ENCODE data around the gene C5AR2.

C5AR2 gene

GRCh38 chr19:47316513-47316912, 15.5 kb upstream of the C5AR2 start:
- H3K79me2 ChIP-seq (ENCODE audit: control insufficient read depth, low read length): no peaks in the 10 kb centered on the region
- no peaks in the 10 kb centered on the region for H3F3A ChIP-seq (ENCODE audit: control insufficient read depth, insufficient read depth)
- no peaks in the 10 kb centered on the region for H4K20me1 ChIP-seq (ENCODE audit: control insufficient read depth, insufficient read depth, low read depth, low read length)
- peaks cover 7% of the 10 kb centered on the region for H3K27me3 ChIP-seq (ENCODE audit: control insufficient read depth, low read length)
- H3K9me3 ChIP-seq (ENCODE audit: control insufficient read depth, insufficient read depth, low read length): no peaks in the 10 kb centered on the region
- TF ChIP-seq CTCF (IDR thresholded peaks at IDR 0.05; ENCODE audit: low read depth, low read length, poor library complexity, severe bottlenecking) (no peak), EZH2phosphoT487 (IDR thresholded peaks at IDR 0.05; ENCODE audit: borderline replicate concordance, low read length) (no peak)
- no peaks in the 10 kb centered on the region for H3K36me3 ChIP-seq (ENCODE audit: control insufficient read depth, low read length)
- no peak overlapping the region for H3K27ac ChIP-seq (ENCODE audit: low read depth, low read length)
- no peak overlapping the region for H3K4me2 ChIP-seq (ENCODE audit: low read length)
- no peaks in the 10 kb centered on the region for H3K4me1 ChIP-seq (ENCODE audit: control insufficient read depth, low read length)
- no peak overlapping the region for H3K4me3 ChIP-seq (ENCODE audit: low read length)
- H3K9me2 ChIP-seq (replicated peaks; ENCODE audit: control insufficient read depth, low read length): no peaks in the 10 kb centered on the region

GRCh38 chr19:47319923-47320871, 11.8 kb upstream of the C5AR2 start:
- TF ChIP-seq EZH2phosphoT487 (IDR thresholded peaks at IDR 0.05; ENCODE audit: borderline replicate concordance, low read length) (no peak), CTCF (IDR thresholded peaks at IDR 0.05; ENCODE audit: low read depth, low read length, poor library complexity, severe bottlenecking) (no peak)
- Histone ChIP-seq H3K9me3 (ENCODE audit: control insufficient read depth, insufficient read depth, low read length) (no peaks in the 10 kb centered on the region), H4K20me1 (ENCODE audit: control insufficient read depth, insufficient read depth, low read depth, low read length) (no peaks in the 10 kb centered on the region), H3K4me3 (ENCODE audit: low read length) (no peak overlapping the region), H3K4me2 (ENCODE audit: low read length) (no peak overlapping the region), H3F3A (ENCODE audit: control insufficient read depth, insufficient read depth) (no peaks in the 10 kb centered on the region), H3K4me1 (ENCODE audit: control insufficient read depth, low read length) (peaks cover 7% of the 10 kb centered on the region), H3K79me2 (ENCODE audit: control insufficient read depth, low read length) (no peaks in the 10 kb centered on the region), H3K27ac (ENCODE audit: low read depth, low read length) (no peak overlapping the region), H3K36me3 (ENCODE audit: control insufficient read depth, low read length) (no peaks in the 10 kb centered on the region), H3K9me2 (replicated peaks; ENCODE audit: control insufficient read depth, low read length) (no peaks in the 10 kb centered on the region), H3K27me3 (ENCODE audit: control insufficient read depth, low read length) (peaks cover 10% of the 10 kb centered on the region)

GRCh38 chr19:47321630-47322029, 10.3 kb upstream of the C5AR2 start:
- H3K27me3 ChIP-seq (ENCODE audit: control insufficient read depth, low read length): peaks cover 5% of the 10 kb centered on the region; the same call in 1 of the 2 replicates
- H3K79me2 ChIP-seq (ENCODE audit: control insufficient read depth, low read length): no peaks in the 10 kb centered on the region
- no peaks in the 10 kb centered on the region for H3K9me2 ChIP-seq (replicated peaks; ENCODE audit: control insufficient read depth, low read length)
- H3K9me3 ChIP-seq (ENCODE audit: control insufficient read depth, insufficient read depth, low read length): no peaks in the 10 kb centered on the region
- H4K20me1 ChIP-seq (ENCODE audit: control insufficient read depth, insufficient read depth, low read depth, low read length): no peaks in the 10 kb centered on the region
- no peak overlapping the region for H3K4me2 ChIP-seq (ENCODE audit: low read length)
- no peak overlapping the region for H3K27ac ChIP-seq (ENCODE audit: low read depth, low read length)
- no peaks in the 10 kb centered on the region for H3K36me3 ChIP-seq (ENCODE audit: control insufficient read depth, low read length)
- H3F3A ChIP-seq (ENCODE audit: control insufficient read depth, insufficient read depth): no peaks in the 10 kb centered on the region
- no peak overlapping the region for H3K4me3 ChIP-seq (ENCODE audit: low read length)
- peaks cover 7% of the 10 kb centered on the region for H3K4me1 ChIP-seq (ENCODE audit: control insufficient read depth, low read length)
- TF ChIP-seq EZH2phosphoT487 (IDR thresholded peaks at IDR 0.05; ENCODE audit: borderline replicate concordance, low read length): no peak
- TF ChIP-seq CTCF (IDR thresholded peaks at IDR 0.05; ENCODE audit: low read depth, low read length, poor library complexity, severe bottlenecking): no peak

Measured in DOHH2 (cell line).